Measurements from ENCODE around the gene VSTM4.

DNA sequence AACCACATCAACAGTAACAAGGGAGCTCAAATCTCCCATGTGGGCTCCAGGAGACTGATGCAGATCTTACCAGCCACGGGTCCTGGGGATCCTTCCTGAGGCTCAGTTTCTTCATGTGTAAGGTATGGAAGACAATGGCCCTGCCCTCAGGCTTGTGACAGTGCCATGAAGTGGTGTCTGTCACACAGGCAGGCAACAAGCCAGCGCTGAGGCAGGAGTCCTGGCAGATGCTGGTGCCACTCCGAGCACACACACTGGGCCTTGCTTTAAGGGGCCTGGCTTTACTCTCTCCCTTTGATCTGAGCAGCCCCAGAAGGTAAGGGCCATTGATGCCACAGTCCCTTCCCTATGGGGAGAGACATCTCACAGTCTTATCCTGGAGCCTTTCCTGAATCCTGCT, 147.3 kb downstream of the VSTM4 start:
- TF ChIP-seq CTCF (IDR thresholded peaks at IDR 0.05) (no peak), EZH2 (IDR thresholded peaks at IDR 0.05; ENCODE audit: borderline replicate concordance, insufficient read depth, low read depth, low read length, poor library complexity, severe bottlenecking) (no peak)

Data from B cell (primary cell).